H1 (cell line): ENCODE results near the gene STX8. TPM values are rescaled to one million over a fixed set of nuclear protein-coding genes. Genes with fewer than 3 reads are reported as not detected.

ENCODE experiments used
- TEAD4 ChIP-seq: IDR thresholded peaks from 2 replicates; pipeline ENCODE4 v1.6.1; 2012; ENCODE audit warnings: low read depth, low read length, inconsistent platforms, mixed read lengths
- polyA plus RNA-seq, 7 experiments: library from polyadenylated mRNA; depleted of rRNA in 3 of 7; stranded (reverse) in 5 of 7; unstranded in 2 of 7; fragments of >200 nt in 5 of 7; fragments of 200-250 nt in 2 of 7; gene quantifications; 1 replicate in 5 of 7; 2 replicates in 1 of 7; 4 replicates in 1 of 7; pipeline versions ENCODE4 v1.2.1 to v1.2.3, GENCODE V29; 2011 to 2013; ENCODE audit warnings: missing spikeins in 2 of 7, mixed read lengths in 2 of 7
- total RNA-seq: library from RNA; stranded (reverse); fragmentation: NEBNext Ultra II Directional; extraction: Animal tissue kit (Norgen Biotek cat#: 25700); gene quantifications from 2 replicates; pipeline ENCODE4 v1.2.1, GENCODE V29; 2021
- TF ChIP-seq, protein P1 (sequence below): IDR thresholded peaks from 2 replicates; pipeline ENCODE4 v1.6.1; 2012; ENCODE audit warnings: low read length, inconsistent platforms

Gene STX8
- total and polyA plus RNA-seq, 2 of the 8 experiments (the other 6 are each of a cell fraction or from before 2014, with no cell fraction given), result 22.8 to 42.5 TPM

DNA sequence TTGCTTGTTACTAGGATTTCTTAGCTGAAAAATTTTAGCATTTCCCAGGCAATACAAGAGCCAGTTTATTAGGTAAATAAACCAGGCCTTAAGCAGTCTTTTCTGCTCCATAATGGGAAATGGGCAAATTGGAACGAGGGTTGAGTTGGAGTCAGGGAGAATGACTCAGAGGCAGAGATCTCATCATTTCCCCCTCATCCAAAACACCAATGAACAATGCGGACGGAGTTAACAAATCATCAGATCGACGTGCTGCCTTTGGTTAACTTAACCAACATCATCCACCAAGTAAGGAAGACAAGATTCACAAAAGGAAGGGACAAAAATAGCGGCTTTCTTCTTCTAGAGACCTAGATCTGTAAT, 243.5 kb downstream of the STX8 start (continued):
- TF ChIP-seq, protein P1, sequence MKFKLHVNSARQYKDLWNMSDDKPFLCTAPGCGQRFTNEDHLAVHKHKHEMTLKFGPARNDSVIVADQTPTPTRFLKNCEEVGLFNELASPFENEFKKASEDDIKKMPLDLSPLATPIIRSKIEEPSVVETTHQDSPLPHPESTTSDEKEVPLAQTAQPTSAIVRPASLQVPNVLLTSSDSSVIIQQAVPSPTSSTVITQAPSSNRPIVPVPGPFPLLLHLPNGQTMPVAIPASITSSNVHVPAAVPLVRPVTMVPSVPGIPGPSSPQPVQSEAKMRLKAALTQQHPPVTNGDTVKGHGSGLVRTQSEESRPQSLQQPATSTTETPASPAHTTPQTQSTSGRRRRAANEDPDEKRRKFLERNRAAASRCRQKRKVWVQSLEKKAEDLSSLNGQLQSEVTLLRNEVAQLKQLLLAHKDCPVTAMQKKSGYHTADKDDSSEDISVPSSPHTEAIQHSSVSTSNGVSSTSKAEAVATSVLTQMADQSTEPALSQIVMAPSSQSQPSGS, result no peak
- TF ChIP-seq TEAD4, result no peak
